Jurkat, Clone E6-1 (cell line): ENCODE data around the gene SLC31A1. TPM values are rescaled to one million over a fixed set of nuclear protein-coding genes. Genes with fewer than 3 reads are reported as not detected.

ENCODE experiments used
- DNase-seq: peaks from one replicate; pipeline ENCODE4 v3.0.0-alpha.2; 2011; ENCODE audit warnings: low read depth, low spot score
- H3K4me3 ChIP-seq: 2 replicates; pipeline ENCODE4 v1.5.1; 2011; ENCODE audit warnings: mild to moderate bottlenecking, low read length, control low read depth, moderate library complexity
- polyA plus RNA-seq: library from polyadenylated mRNA; unstranded; fragments of >200 nt; gene quantifications from one replicate; pipeline ENCODE4 v1.2.1, GENCODE V29; 2012; ENCODE audit warnings: missing spikeins; ENCODE audit not compliant: insufficient read length, insufficient read depth

SLC31A1 gene
- 13.2 TPM for polyA plus RNA-seq

GRCh38 chr9:113221003-113221799 is at the start of gene SLC31A1, which contains the start of gene FKBP15:
Gene SLC31A1, plus strand, starts transcription at chr9:113221544. Its CDS starts 34,605 bp downstream, at chr9:113256149.
Gene FKBP15, minus strand, starts transcription at chr9:113221277. Its CDS starts 34 bp downstream, at chr9:113221243.
- peak; percentile 96 for DNase-seq
- peak within 1 kb of the TSS; percentile 99 for H3K4me3 ChIP-seq

GRCh38 chr9:113173341-113173740 is 48.0 kb upstream of the SLC31A1 start:
- DNase-seq: no peak

GRCh38 chr9:113176803-113177202 is 44.5 kb upstream of the SLC31A1 start:
- no peak overlapping the region for H3K4me3 ChIP-seq

More at GRCh38 chr9:113173341-113173740, 48.0 kb upstream of the SLC31A1 start:
- H3K4me3 ChIP-seq: no peak overlapping the region

GRCh38 chr9:113177251-113177650 is 44.1 kb upstream of the SLC31A1 start:
- H3K4me3 ChIP-seq: no peak overlapping the region
- DNase-seq: no peak

More at GRCh38 chr9:113176803-113177202, 44.5 kb upstream of the SLC31A1 start:
- no peak for DNase-seq

- H3K4me3 ChIP-seq: no peak overlapping the region
- DNase-seq: no peak
Measured at GRCh38 chr9:113178087-113178486, 43.3 kb upstream of the SLC31A1 start.

GRCh38 chr9:113179839-113180238 is 41.5 kb upstream of the SLC31A1 start:
- no peak overlapping the region for H3K4me3 ChIP-seq
- no peak for DNase-seq

GRCh38 chr9:113181165-113181564 is 40.2 kb upstream of the SLC31A1 start:
- DNase-seq: no peak
- no peak overlapping the region for H3K4me3 ChIP-seq

- no peak overlapping the region for H3K4me3 ChIP-seq
- no peak for DNase-seq
Measured at GRCh38 chr9:113183956-113184488, 37.3 kb upstream of the SLC31A1 start.

- H3K4me3 ChIP-seq: no peak overlapping the region
Measured at GRCh38 chr9:113184539-113184938, 36.8 kb upstream of the SLC31A1 start.

GRCh38 chr9:113185271-113185670 is 36.1 kb upstream of the SLC31A1 start:
- DNase-seq: no peak
- no peak overlapping the region for H3K4me3 ChIP-seq

More at GRCh38 chr9:113184539-113184938, 36.8 kb upstream of the SLC31A1 start:
- no peak for DNase-seq

- DNase-seq: no peak
- no peak overlapping the region for H3K4me3 ChIP-seq
Measured at GRCh38 chr9:113186137-113186755, 35.1 kb upstream of the SLC31A1 start.

GRCh38 chr9:113187929-113188595 is 33.3 kb upstream of the SLC31A1 start:
- no peak for DNase-seq
- H3K4me3 ChIP-seq: no peak overlapping the region

- DNase-seq: no peak
- no peak overlapping the region for H3K4me3 ChIP-seq
Measured at GRCh38 chr9:113192455-113192854, 28.9 kb upstream of the SLC31A1 start.

- no peak overlapping the region for H3K4me3 ChIP-seq
- no peak for DNase-seq
Measured at GRCh38 chr9:113199683-113200329, 21.5 kb upstream of the SLC31A1 start.

GRCh38 chr9:113205432-113205831 is 15.9 kb upstream of the SLC31A1 start:
- no peak for DNase-seq
- no peak overlapping the region for H3K4me3 ChIP-seq

- no peak for DNase-seq
- no peak overlapping the region for H3K4me3 ChIP-seq
Measured at GRCh38 chr9:113205861-113206260, 15.5 kb upstream of the SLC31A1 start.

GRCh38 chr9:113210815-113211214 is 10.5 kb upstream of the SLC31A1 start:
- H3K4me3 ChIP-seq: no peak overlapping the region
- DNase-seq: no peak

- no peak for DNase-seq
- H3K4me3 ChIP-seq: no peak overlapping the region
Measured at GRCh38 chr9:113215132-113215531, 6.2 kb upstream of the SLC31A1 start.

GRCh38 chr9:113216406-113216805 is 4.9 kb upstream of the SLC31A1 start:
- no peak overlapping the region for H3K4me3 ChIP-seq

More at GRCh38 chr9:113216406-113216805, 4.9 kb upstream of the SLC31A1 start:
- no peak for DNase-seq
